Nephron progenitor cell (in vitro differentiated cells): ENCODE data around the gene GCHFR.
A peak's percentile ranks its signal among the peaks of the same experiment; 100 is the strongest.

ENCODE experiments used
- DNase-seq: peaks from one replicate; pipeline ENCODE4 v3.0.0; 2021
- H3K27ac Mint-ChIP-seq: 2 replicates; pipeline ENCODE4 v1.8.0; 2021; ENCODE audit warnings: mild to moderate bottlenecking, moderate library complexity, mixed read lengths
- H3K27me3 Mint-ChIP-seq: 2 replicates; pipeline ENCODE4 v1.8.0; 2021; ENCODE audit warnings: mild to moderate bottlenecking, low read depth, mixed read lengths; ENCODE audit not compliant: poor library complexity
- H3K36me3 Mint-ChIP-seq: 2 replicates; pipeline ENCODE4 v1.8.0; 2021; ENCODE audit warnings: low read depth, mixed read lengths
- H3K4me1 Mint-ChIP-seq: 2 replicates; pipeline ENCODE4 v1.8.0; 2021; ENCODE audit warnings: mixed read lengths
- H3K4me3 Mint-ChIP-seq: 2 replicates; pipeline ENCODE4 v1.8.0; 2021; ENCODE audit warnings: mild to moderate bottlenecking, moderate library complexity, mixed read lengths
- H3K9me3 Mint-ChIP-seq: 2 replicates; pipeline ENCODE4 v1.8.0; 2021; ENCODE audit warnings: mild to moderate bottlenecking, moderate library complexity, mixed read lengths
- TF ChIP-seq, protein P1 (sequence below): fragments of 200-600 bp; sonication (generic); IDR thresholded peaks from 2 replicates; pipeline ENCODE4 v1.5.0; 2021; ENCODE audit warnings: antibody characterized with exemption

The GCHFR gene

DNA sequence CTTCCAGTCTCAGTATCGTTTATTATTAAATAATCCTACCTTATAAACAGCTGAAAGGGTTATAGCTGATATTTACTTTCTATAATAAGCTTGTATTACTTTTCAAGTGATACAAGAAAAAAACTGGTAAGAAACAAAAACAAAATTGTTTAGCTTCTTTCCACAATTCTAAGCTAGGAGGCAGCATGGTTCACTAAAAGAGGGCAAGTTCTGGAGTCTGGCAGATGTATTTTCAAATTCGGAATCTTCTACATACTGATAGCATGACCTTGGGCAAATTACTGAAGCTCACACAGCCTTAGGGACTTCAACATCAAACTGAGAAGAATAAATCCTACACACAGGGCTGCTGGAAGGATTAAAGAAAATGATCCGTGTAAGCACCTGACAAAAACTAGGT is 21.3 kb downstream of the GCHFR start:
- no peak overlapping the region for H3K27ac Mint-ChIP-seq
- no peaks in the 10 kb centered on the region for H3K9me3 Mint-ChIP-seq
- TF ChIP-seq, protein P1, sequence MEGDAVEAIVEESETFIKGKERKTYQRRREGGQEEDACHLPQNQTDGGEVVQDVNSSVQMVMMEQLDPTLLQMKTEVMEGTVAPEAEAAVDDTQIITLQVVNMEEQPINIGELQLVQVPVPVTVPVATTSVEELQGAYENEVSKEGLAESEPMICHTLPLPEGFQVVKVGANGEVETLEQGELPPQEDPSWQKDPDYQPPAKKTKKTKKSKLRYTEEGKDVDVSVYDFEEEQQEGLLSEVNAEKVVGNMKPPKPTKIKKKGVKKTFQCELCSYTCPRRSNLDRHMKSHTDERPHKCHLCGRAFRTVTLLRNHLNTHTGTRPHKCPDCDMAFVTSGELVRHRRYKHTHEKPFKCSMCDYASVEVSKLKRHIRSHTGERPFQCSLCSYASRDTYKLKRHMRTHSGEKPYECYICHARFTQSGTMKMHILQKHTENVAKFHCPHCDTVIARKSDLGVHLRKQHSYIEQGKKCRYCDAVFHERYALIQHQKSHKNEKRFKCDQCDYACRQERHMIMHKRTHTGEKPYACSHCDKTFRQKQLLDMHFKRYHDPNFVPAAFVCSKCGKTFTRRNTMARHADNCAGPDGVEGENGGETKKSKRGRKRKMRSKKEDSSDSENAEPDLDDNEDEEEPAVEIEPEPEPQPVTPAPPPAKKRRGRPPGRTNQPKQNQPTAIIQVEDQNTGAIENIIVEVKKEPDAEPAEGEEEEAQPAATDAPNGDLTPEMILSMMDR, result no peak
- no peak for DNase-seq
- H3K4me3 Mint-ChIP-seq, result no peak overlapping the region
- no peaks in the 10 kb centered on the region for H3K36me3 Mint-ChIP-seq
- H3K4me1 Mint-ChIP-seq, result peaks cover 12% of the 10 kb centered on the region
- peaks cover 3% of the 10 kb centered on the region for H3K27me3 Mint-ChIP-seq

DNA sequence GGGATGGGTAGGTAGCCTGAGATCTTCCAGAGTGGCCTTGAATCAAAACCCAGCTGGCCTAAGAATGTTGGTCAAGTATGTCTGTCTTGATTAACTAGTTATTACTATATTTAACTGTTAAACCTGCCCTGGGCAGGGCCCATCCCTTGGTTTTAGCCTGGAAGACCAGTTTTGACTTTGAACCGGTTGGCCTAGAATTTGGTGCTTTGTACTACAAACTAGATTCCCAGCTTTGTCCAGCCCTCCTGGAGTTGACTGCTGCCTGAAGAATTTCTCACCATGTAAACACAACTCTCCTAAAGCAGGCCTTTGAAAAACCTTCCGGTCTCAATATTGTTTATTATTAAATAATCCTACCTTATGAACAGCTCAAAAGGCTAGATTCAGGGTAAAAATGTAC is 21.9 kb downstream of the GCHFR start:
- Mint-ChIP-seq H3K4me1 (peaks cover 12% of the 10 kb centered on the region), H3K27me3 (peaks cover 3% of the 10 kb centered on the region), H3K27ac (peak overlapping the region; percentile 29), H3K9me3 (no peaks in the 10 kb centered on the region), H3K36me3 (no peaks in the 10 kb centered on the region), H3K4me3 (no peak overlapping the region)
- TF ChIP-seq, protein P1, result no peak
- DNase-seq, result no peak

DNA sequence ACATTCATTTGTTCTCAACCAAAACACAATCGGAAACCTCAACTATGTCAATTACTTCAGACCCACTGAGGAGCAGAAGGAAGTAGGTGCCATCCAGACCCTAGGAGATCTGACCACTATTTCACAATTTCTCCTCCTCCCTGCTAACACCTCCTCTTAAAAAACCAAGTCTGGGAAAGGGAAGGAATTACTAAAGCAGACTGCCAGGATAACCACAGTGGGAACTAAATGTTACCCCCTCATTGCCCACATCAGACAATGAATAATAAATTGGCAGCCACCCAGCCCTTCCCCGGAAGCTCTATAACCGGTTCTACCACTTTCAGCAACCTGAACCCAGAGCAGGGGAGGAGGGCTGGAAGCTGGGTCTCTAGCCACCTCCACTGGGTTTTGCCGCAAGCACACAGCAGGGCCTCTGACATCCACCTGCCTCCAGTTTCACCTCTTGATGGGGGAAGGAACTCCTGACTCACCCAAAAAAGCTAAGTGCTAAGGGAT is 23.5 kb downstream of the GCHFR start:
- TF ChIP-seq, protein P1, result no peak
- no peak for DNase-seq
- peaks cover 8% of the 10 kb centered on the region for H3K36me3 Mint-ChIP-seq
- H3K4me1 Mint-ChIP-seq, result peaks cover 12% of the 10 kb centered on the region
- H3K4me3 Mint-ChIP-seq, result no peak overlapping the region
- H3K27me3 Mint-ChIP-seq, result peaks cover 3% of the 10 kb centered on the region
- no peak overlapping the region for H3K27ac Mint-ChIP-seq
- no peaks in the 10 kb centered on the region for H3K9me3 Mint-ChIP-seq

DNA sequence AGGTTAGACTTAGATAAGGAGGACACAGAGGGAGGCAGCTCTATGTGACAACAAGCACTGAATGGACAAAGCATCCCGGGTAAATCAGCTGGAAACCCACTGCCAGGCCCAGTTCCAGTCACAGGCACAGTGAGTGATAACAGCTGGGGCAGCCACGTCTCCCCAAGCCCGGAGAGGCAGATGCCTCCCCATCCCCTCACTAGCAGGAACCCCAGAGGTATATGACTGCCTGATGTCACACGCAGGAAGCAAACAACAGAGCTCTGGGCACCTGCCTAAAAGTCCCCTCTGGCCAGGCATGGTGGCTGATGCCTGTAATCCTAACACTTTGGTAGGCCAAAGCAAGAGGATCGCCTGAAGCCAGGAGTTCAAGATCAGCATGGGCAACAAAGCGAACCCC is 24.1 kb downstream of the GCHFR start:
- H3K27ac Mint-ChIP-seq, result no peak overlapping the region
- H3K4me1 Mint-ChIP-seq, result peaks cover 12% of the 10 kb centered on the region
- TF ChIP-seq, protein P1, result no peak
- peaks cover 12% of the 10 kb centered on the region for H3K36me3 Mint-ChIP-seq
- peaks cover 3% of the 10 kb centered on the region for H3K27me3 Mint-ChIP-seq
- no peak for DNase-seq
- H3K9me3 Mint-ChIP-seq, result no peaks in the 10 kb centered on the region
- H3K4me3 Mint-ChIP-seq, result no peak overlapping the region

DNA sequence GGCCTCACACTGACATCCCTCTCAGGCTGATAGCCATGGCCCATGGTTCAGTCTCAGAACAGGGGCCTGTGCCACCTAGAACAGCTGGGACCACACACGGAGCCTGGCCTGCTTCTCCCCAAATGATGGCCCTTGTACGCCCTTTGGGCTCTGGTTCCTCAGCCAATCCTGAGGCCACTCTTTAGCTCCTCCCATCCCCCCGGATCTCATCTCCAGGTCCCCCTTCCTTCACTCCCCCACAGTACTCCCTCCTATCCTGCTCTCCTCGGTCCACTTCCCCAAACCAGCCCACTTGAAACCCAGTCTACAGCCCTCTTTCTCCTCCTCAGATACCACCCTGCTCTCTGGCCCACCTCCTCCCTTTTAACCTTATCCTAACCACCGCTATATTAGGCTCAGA is 25.3 kb downstream of the GCHFR start:
- TF ChIP-seq, protein P1, result no peak
- H3K4me1 Mint-ChIP-seq, result peaks cover 12% of the 10 kb centered on the region
- peak overlapping the region; percentile 81 for H3K27ac Mint-ChIP-seq
- no peak for DNase-seq
- no peak overlapping the region for H3K4me3 Mint-ChIP-seq
- peaks cover 3% of the 10 kb centered on the region for H3K27me3 Mint-ChIP-seq
- H3K9me3 Mint-ChIP-seq, result no peaks in the 10 kb centered on the region
- H3K36me3 Mint-ChIP-seq, result peaks cover 21% of the 10 kb centered on the region

DNA sequence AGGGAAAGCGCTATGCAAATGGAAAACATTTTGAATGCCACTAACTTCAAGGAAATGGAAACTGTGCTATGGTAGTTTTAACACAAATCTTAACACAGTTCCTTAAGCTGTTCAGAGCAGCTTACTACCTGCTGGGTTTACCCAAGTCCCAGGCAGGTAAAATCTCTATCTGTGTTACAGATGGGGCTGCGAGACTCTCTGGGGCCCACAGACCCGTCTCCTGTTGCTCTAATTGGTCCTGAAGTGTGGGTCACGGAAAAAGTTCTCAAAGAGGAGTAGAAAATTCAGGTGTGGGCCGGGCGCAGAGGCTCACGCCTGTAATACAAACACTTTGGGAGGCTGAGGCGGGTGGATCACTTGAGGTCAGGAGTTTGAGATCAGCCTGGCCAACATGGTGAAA is 26.1 kb downstream of the GCHFR start:
- Mint-ChIP-seq H3K27ac (peak overlapping the region; percentile 77), H3K36me3 (peaks cover 21% of the 10 kb centered on the region), H3K4me3 (no peak overlapping the region), H3K27me3 (peaks cover 3% of the 10 kb centered on the region), H3K4me1 (peaks cover 12% of the 10 kb centered on the region), H3K9me3 (no peaks in the 10 kb centered on the region)
- no peak for DNase-seq
- TF ChIP-seq, protein P1, result no peak
